ENCODE measurements around the gene OPN1LW.
"Not testable (repeated sequence)": the region's sequence is repeated elsewhere in the genome, so short reads cannot be mapped to it uniquely, and the experiment has no call there.

Gene OPN1LW

GRCh38 chrX:154144010-154144409 is at the start of gene OPN1LW:
Gene OPN1LW, plus strand, starts transcription at chrX:154144243. Its CDS starts 41 bp downstream, at chrX:154144284.
- not testable (repeated sequence) for DNase-seq

GRCh38 chrX:154094833-154095232 is 49.2 kb upstream of the OPN1LW start:
- no peak for DNase-seq

- DNase-seq: peak; percentile 53
These were observed 47.7 kb upstream of the OPN1LW start for GRCh38 chrX:154096140-154097002.

DNA sequence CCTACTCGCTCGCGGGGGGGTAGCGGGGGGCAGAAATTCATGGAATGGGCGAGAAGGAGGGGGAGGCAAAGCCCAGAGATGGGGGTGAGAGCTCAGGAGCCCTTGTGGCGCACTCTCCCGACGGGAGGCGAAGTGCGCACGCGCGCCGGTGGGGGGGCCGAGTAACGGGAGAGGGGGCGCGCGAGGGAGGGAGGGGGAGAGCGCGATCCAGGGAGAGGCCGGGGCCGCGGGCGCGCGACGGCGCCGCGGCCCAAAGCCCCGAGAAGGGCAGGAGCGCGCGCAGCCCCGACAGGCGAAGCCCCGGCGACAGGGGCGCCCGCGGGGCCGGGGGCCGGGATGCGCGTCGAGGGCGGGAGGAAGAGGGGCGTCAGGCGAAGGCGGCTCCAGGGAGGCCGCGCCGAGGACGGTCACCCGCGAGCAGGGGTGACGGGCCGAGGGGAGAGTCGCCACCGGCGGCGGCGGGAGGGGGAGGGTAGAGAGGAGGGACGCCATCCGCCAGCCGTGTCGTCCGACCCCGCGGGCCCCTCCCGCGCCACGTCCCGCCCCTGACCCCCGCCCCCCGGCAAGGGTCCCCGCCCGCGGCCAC is 46.9 kb upstream of the OPN1LW start:
- peak; percentile 70 for DNase-seq

DNA sequence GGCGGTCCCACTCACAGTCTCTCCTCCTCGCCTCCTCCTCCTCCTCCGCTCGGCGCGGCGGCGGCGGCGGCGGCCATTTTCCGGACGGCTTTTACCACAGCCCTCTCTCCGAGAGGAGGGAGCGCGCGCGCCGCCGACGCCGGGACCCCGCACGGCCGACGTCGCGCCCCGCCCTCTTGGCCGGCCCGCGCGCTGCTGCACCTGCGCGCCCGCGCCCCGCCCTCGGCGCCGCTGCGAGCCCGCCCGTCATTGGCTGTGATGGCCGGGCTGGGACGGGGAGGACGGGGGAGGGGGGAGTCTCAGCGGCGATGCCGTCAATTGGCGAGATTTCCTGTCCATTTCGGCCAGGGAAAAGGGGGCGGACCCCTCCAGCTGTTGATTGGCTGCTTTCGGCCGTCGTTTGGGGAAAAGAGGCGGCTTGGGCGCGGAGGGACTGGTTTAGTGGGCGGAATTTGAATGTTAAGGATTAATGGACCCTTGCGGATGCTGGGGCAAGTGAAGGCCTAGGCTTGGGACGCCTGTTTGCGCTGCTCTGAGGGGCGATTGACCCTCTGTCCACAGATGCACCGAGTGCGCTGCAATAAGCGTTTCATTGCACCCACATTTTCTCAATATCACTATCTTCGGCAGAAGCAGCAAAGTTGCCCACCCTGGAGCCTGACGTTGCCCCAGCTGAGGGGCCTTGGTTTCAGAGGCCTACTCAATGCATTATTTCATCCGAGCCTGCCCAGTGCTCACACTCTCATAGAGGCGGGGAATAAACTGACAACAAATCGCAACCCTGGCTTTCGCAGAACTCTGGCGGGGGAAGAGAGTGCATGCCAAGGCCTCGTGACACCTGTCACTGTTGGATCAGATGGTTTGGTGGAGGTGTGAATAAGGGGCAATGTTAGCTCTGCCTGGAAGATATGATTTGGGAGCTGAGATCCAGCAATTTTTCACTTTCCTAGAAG is 46.2 kb upstream of the OPN1LW start, which contains the start of gene MECP2:
MECP2 (minus strand) TSS at position 129 of the 953 bp plus-strand sequence.
- peak; percentile 93 for DNase-seq

DNA sequence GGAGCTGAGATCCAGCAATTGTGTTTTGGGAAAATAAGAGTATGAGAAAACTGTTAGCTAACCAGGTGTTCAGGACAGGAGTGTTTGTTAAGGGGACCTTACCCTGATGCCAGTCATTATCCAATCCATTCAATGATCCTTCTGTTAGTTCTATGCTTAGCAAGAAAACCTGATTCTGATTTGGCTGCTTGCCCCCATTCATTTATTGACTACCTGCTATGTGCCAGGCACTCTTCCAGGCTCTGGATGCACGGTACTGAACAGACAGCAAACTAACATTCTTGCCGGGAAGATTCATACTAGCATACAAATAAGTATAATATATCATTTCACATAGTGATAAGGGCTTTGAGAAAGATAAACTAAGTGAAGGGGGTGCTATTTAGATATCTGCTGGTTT is 45.5 kb upstream of the OPN1LW start:
- no peak for DNase-seq

GRCh38 chrX:154113729-154114128 is 30.3 kb upstream of the OPN1LW start:
- no peak for DNase-seq

GRCh38 chrX:154114652-154115051 is 29.4 kb upstream of the OPN1LW start:
- DNase-seq: no peak

- DNase-seq: no peak
These were observed 29.0 kb upstream of the OPN1LW start for GRCh38 chrX:154115071-154115470.

DNA sequence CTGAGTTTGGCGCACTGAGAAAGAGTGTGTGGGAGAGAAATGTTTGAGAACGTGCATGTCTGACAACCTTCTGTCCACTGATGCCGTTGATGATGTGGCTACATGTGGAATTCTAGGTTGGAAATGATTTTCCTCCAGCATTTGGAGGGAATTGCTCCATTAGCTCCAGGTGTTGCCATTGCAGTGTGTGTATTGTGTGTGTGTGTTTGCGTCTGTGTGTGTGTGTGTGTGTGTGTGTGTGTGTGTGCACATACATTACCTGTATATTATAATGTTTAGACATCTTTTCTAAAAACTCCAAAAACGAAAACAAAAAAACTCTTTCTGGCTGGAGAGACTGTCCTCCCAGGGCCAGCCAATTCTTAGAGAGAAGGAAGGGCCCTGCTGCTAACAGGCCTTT is 28.3 kb upstream of the OPN1LW start:
- no peak for DNase-seq

GRCh38 chrX:154116426-154117211 is 27.4 kb upstream of the OPN1LW start:
- DNase-seq: no peak

- DNase-seq: no peak
These were observed 26.5 kb upstream of the OPN1LW start for GRCh38 chrX:154117566-154117965.

- no peak for DNase-seq
These were observed 23.5 kb upstream of the OPN1LW start for GRCh38 chrX:154120567-154120966.

- no peak for DNase-seq
These were observed 22.8 kb upstream of the OPN1LW start for GRCh38 chrX:154121207-154121606.

DNA sequence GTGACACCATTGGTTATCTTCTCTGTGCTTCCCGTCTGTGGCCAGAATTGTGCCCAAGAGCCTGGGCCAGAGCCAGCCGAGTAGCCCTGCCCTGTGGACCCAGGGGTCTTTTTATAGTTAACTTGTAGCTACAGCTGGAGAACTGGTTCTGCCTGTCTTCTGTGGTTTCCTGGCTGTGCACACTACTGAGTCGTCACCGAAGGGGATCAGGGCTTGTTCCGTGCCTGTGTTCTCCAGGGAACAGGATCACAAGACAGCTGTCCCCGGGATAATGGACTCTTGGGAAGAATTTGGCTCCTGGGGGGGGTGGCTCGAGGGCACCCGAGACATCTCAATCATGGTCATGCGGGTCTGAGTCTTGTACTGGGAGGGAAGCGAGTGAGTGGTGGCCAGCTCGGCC is 22.1 kb upstream of the OPN1LW start:
- no peak for DNase-seq

GRCh38 chrX:154123241-154124219 is 20.5 kb upstream of the OPN1LW start:
- DNase-seq: peak; percentile 64

DNA sequence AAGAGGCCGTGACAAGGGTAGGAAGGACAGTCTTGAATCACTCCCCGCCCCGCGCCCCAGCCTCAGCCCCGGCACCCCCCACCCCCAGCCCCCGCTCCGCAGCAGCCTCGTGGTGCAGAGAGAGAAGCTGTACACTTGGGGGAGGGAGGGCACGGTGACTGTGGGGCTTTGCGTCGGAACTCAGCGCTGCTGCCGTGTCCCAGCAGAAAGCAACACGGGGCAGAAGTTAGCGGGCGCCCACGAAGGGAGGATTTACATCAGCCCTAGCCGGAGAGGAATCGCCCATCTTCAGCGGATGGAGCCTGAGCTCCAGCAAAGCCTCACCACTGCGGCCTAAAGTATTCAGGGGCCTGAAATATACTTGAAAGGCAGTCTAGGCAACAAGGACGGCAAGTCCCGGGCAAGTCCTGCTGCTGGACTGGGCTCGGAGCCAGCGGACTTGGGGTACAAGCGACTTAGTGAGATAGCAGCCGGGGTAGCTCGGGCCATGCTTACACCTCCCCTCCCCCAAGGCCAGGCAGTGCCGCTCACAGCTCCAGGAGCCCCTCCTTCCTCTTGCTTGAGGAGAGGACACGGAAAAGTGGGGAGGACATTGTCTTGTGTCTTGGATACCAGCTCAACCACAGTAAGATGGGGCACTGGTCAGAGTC is 18.5 kb upstream of the OPN1LW start:
- DNase-seq: no peak

DNA sequence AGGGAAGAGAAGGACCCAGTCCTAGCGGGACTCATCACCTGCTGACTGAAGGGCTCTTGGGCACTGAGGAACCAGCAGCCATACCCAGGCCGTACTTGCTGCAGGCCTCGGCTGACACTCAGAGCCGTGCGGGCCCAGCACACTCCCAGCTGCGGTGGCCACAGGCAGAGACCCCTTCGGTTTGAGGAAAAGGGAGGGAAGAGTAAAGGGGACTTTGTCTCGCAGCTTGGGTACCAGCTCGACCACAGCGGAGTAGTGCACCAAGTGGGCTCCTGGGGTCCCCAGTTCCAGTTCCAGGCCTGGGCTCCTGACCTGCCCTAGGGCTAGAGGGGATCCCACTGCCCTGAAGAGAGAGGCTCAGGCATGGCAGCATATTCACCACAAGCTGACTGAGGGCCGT is 17.9 kb upstream of the OPN1LW start:
- no peak for DNase-seq

- DNase-seq: no peak
These were observed 12.1 kb upstream of the OPN1LW start for GRCh38 chrX:154131955-154132354.

DNA sequence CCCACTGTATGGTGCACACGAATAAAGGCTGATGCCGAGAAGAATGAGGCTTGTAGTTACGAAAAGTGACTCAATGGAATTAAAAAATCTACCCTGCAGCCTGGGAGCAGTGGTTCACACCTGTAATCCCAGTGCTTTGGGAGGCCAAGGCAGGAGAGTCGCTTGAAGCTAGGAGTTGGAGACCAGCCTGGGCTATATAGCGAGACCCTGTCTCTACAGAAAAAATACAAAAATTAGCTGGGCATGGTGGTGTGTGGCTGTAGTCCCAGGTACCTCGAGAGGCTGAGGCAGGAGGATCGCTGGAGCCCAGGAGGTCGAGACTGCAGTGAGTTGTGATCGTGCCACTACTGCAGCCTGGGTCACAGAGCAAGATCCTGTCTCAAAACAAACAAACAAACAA is 11.7 kb upstream of the OPN1LW start:
- no peak for DNase-seq

Data from activated CD4-positive, alpha-beta T cell treated with anti-CD3 and anti-CD28 coated beads, Interleukin-10, Interleukin-2, amounts not matched to agents 100 ng/mL and 50 ng/mL, durations not matched to agents 16 hours and 8 hours (primary cell).